HG03575 (cell line): ENCODE results near the gene RCC1.
"Not testable (repeated sequence)": the region's sequence is repeated elsewhere in the genome, so short reads cannot be mapped to it uniquely, and the experiment has no call there.

ENCODE experiments used
- ATAC-seq: cut with Tn5 transposase; IDR thresholded peaks from one replicate; pipeline ENCODE4 v1.9.1; 2021; ENCODE audit not compliant: unreplicated experiment, insufficient number of reproducible peaks, low FRiP score; ENCODE audit errors: extremely low read depth

Gene RCC1

GRCh38 chr1:28505406-28506187, at the start of gene RCC1:
Gene RCC1 (plus strand): TSS chr1:28506043. CDS start chr1:28529867, 23,824 bp downstream.
- ATAC-seq = peak; percentile 46

- ATAC-seq = no peak
These were observed 49.8 kb upstream of the RCC1 start for GRCh38 chr1:28456078-28456477.

- ATAC-seq = no peak
These were observed 48.2 kb upstream of the RCC1 start for GRCh38 chr1:28457678-28458077.

GRCh38 chr1:28458237-28459228, 47.3 kb upstream of the RCC1 start:
- no peak for ATAC-seq

GRCh38 chr1:28466226-28466778, 39.5 kb upstream of the RCC1 start:
- no peak for ATAC-seq

GRCh38 chr1:28470146-28470545, 35.7 kb upstream of the RCC1 start:
- no peak for ATAC-seq

- ATAC-seq = not testable (repeated sequence)
These were observed 26.3 kb upstream of the RCC1 start for GRCh38 chr1:28479497-28479896.

GRCh38 chr1:28480308-28480707, 25.5 kb upstream of the RCC1 start:
- no peak for ATAC-seq

- ATAC-seq = no peak
These were observed 23.7 kb upstream of the RCC1 start for GRCh38 chr1:28482138-28482537.

GRCh38 chr1:28482702-28483101, 23.1 kb upstream of the RCC1 start:
- no peak for ATAC-seq

GRCh38 chr1:28494737-28495136, 11.1 kb upstream of the RCC1 start:
- no peak for ATAC-seq

GRCh38 chr1:28499553-28499952, 6.3 kb upstream of the RCC1 start:
- no peak for ATAC-seq

GRCh38 chr1:28501925-28502324, 3.9 kb upstream of the RCC1 start:
- ATAC-seq = no peak

- no peak for ATAC-seq
These were observed 2.7 kb upstream of the RCC1 start for GRCh38 chr1:28503117-28503516.

- ATAC-seq = no peak
These were observed 1.0 kb downstream of the RCC1 start for GRCh38 chr1:28506907-28507246.

- ATAC-seq = no peak
These were observed 1.4 kb downstream of the RCC1 start for GRCh38 chr1:28507247-28507645.

- no peak for ATAC-seq
These were observed 2.0 kb downstream of the RCC1 start for GRCh38 chr1:28507646-28508434.

- ATAC-seq = no peak
These were observed 2.6 kb downstream of the RCC1 start for GRCh38 chr1:28508435-28508754.

- ATAC-seq = no peak
These were observed 3.9 kb downstream of the RCC1 start for GRCh38 chr1:28509705-28510272.
